ENCODE data around the gene POLRMT.

DNA sequence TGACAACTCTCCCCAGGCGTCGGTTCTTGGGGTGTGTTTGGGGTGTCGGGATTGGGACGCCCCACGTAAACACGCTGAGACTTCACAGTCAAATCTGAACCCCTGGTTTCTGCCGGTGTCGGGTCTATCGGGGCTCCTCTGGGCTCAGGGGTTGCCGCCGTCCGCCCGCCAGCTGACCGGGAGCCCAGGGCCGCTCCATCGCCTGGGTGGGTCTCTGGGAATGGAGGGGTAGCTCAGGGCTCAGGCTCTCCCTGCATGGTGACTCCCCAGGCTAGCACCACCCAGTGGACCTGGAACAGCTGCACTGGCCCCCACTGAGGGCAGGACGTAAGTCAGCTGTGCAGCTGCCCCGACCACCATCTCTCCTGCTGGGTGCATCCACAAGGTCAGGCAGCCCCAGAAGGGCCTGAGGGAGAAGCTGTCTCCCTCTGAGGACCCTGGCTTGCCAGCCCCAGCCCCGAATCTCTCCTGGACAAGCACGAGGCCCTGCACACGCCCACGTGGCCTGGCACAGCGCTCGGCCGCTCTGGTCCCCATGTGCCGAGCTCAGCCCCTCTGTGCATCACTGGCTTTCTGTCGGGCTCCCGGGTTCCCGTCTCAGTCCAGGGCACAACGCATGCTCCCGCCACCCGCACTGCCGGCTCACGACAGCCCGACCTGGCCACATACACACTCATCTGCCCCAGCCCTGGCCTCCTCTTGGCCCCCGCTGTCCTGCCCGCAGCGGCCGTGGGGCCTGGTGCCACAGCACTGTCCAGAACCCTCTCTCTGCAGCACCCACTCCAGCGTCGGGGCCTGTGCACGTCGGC lies 23.6 kb upstream of the POLRMT start:
- TF ChIP-seq POLR2A (IDR thresholded peaks at IDR 0.05) (no peak), POLR2AphosphoS5 (IDR thresholded peaks at IDR 0.05) (no peak)
- TF ChIP-seq, protein P1, sequence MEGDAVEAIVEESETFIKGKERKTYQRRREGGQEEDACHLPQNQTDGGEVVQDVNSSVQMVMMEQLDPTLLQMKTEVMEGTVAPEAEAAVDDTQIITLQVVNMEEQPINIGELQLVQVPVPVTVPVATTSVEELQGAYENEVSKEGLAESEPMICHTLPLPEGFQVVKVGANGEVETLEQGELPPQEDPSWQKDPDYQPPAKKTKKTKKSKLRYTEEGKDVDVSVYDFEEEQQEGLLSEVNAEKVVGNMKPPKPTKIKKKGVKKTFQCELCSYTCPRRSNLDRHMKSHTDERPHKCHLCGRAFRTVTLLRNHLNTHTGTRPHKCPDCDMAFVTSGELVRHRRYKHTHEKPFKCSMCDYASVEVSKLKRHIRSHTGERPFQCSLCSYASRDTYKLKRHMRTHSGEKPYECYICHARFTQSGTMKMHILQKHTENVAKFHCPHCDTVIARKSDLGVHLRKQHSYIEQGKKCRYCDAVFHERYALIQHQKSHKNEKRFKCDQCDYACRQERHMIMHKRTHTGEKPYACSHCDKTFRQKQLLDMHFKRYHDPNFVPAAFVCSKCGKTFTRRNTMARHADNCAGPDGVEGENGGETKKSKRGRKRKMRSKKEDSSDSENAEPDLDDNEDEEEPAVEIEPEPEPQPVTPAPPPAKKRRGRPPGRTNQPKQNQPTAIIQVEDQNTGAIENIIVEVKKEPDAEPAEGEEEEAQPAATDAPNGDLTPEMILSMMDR (IDR thresholded peaks at IDR 0.05), result no peak

All from prostate gland (tissue), 2 donors.